Panc1 (cell line): ENCODE measurements around the gene OR7C2. TPM values are rescaled to one million over a fixed set of nuclear protein-coding genes. Genes with fewer than 3 reads are reported as not detected.

Source experiments
- ATAC-seq: fragments of 200-7000 bp; cut with Tn5 transposase; 2 replicates; pipeline ENCODE4 v1.9.1; 2020; ENCODE audit warnings: mild to moderate bottlenecking, moderate library complexity
- Bru-seq: library from RNA; stranded (reverse); fragments of 400-500 nt; gene quantifications from one replicate; lab custom pipeline; 2021; lab: Mats Ljungman, UMichigan
- BruChase-seq, 2 experiments: library from RNA; stranded (reverse); fragments of 400-500 nt; gene quantifications; one replicate each; lab custom pipeline; 2021; lab: Mats Ljungman, UMichigan
- BruUV-seq: library from RNA; stranded (reverse); fragments of 400-500 nt; replicated peaks from 2 replicates; lab custom pipeline; 2021; lab: Mats Ljungman, UMichigan
- CTCF ChIA-PET: fragments of 300-600 bp; sonication (Branson Sonifier 250); formaldehyde crosslinking; loops from one replicate; lab custom pipeline; 2022; ENCODE audit warnings: antibody characterized with exemption; lab: Charles Lee
- POLR2A ChIA-PET: fragments of 300-600 bp; sonication (Branson Sonifier 250); formaldehyde crosslinking; loops from one replicate; lab custom pipeline; 2022; ENCODE audit warnings: antibody characterized with exemption; lab: Charles Lee
- DNase-seq: peaks from one replicate; pipeline ENCODE4 v3.0.0-alpha.2; 2010; ENCODE audit warnings: low read depth, low spot score
- H3K27ac ChIP-seq: 2 replicates; pipeline ENCODE4 v1.5.1; 2011; ENCODE audit warnings: mild to moderate bottlenecking, low read length, inconsistent platforms
- H3K27me3 ChIP-seq: fragments of 200-500 bp; sonication (Bioruptor generic); 2 replicates; pipeline ENCODE4 v1.6.0; 2014; ENCODE audit warnings: low read length, inconsistent platforms; ENCODE audit not compliant: control insufficient read depth, insufficient read depth
- H3K36me3 ChIP-seq: fragments of 200-500 bp; sonication (Bioruptor generic); 2 replicates; pipeline ENCODE4 v1.5.1; 2014; ENCODE audit warnings: inconsistent platforms, mild to moderate bottlenecking, low read length, moderate library complexity; ENCODE audit not compliant: control insufficient read depth, insufficient read depth
- H3K4me1 ChIP-seq: 2 replicates; pipeline ENCODE4 v1.5.1; 2011; ENCODE audit warnings: inconsistent platforms, mild to moderate bottlenecking, low read length, moderate library complexity; ENCODE audit not compliant: control insufficient read depth, insufficient read depth
- H3K4me3 ChIP-seq, 2 experiments: 2 replicates each; pipeline ENCODE4 v1.5.1; 2011 to 2012; ENCODE audit warnings: low read depth in 2 of 2, low read length in 2 of 2, mild to moderate bottlenecking in 2 of 2, inconsistent platforms in 1 of 2, moderate library complexity in 1 of 2
- H3K9me3 ChIP-seq: fragments of 200-500 bp; sonication (Bioruptor generic); 2 replicates; pipeline ENCODE4 v1.5.1; 2014; ENCODE audit warnings: low read depth, mild to moderate bottlenecking, inconsistent platforms, low read length, moderate library complexity; ENCODE audit not compliant: control insufficient read depth, insufficient read depth
- POLR2AphosphoS5 ChIP-seq: IDR thresholded peaks from 2 replicates; pipeline ENCODE4 v1.6.1; 2012; ENCODE audit warnings: mild to moderate bottlenecking, low read depth, low read length, moderate library complexity
- SIN3A ChIP-seq: IDR thresholded peaks from 2 replicates; pipeline ENCODE4 v1.6.1; 2012; ENCODE audit warnings: low read depth, mild to moderate bottlenecking, low read length, moderate library complexity, borderline replicate concordance; ENCODE audit not compliant: insufficient read depth
- TCF7L2 ChIP-seq: IDR thresholded peaks from 2 replicates; pipeline ENCODE4 v1.6.1; 2011; ENCODE audit warnings: mild to moderate bottlenecking, low read depth, low read length, inconsistent platforms
- in situ Hi-C: cut with HindIII; loops from 2 replicates; pipeline ENCODE4 v1.10.0; 2016; ENCODE audit warnings: low sequenced_read_pairs, low pct_unique_long_range_greater_than_20kb
- intact Hi-C: fragments of 100-400 bp; cut with micrococcal nuclease; formaldehyde crosslinking; loops from one replicate; pipeline ENCODE4 v1.10.0; 2022; ENCODE audit not compliant: unreplicated experiment
- long read RNA-seq: library from polyadenylated mRNA; unstranded; transcript quantifications from one replicate; pipeline ENCODE4 v2.0.0, GENCODE V29; 2021; ENCODE audit not compliant: unreplicated experiment
- polyA plus RNA-seq: library from polyadenylated mRNA; unstranded; fragments of >200 nt; gene quantifications from one replicate; pipeline ENCODE4 v1.2.1, GENCODE V29; 2012; ENCODE audit warnings: missing spikeins; ENCODE audit not compliant: insufficient read length
- total RNA-seq: library from RNA; stranded (reverse); gene quantifications from one replicate; pipeline ENCODE4 v1.2.1, GENCODE V29; 2021; ENCODE audit not compliant: unreplicated experiment
- TF ChIP-seq, protein P1 (sequence below), 2 experiments: IDR thresholded peaks; 2 replicates each; pipeline ENCODE4 v1.6.1; 2011 to 2012; ENCODE audit warnings: low read depth in 2 of 2, control low read depth in 1 of 2, low read length in 1 of 2, mild to moderate bottlenecking in 1 of 2, moderate library complexity in 1 of 2; ENCODE audit not compliant: insufficient read depth in 1 of 2
- TF ChIP-seq, protein P2 (sequence below): fragments of 450-650 bp; IDR thresholded peaks from 2 replicates; pipeline ENCODE4 v1.5.1; 2017; ENCODE audit warnings: mild to moderate bottlenecking

OR7C2 gene
- total RNA-seq (not detected), Bru-seq, nascent RNA (not detected), BruChase-seq, experiment 1, labeled RNA remaining after a 2-hour chase (not detected), BruChase-seq, experiment 2, labeled RNA remaining after a 6-hour chase (not detected)
- not detected for polyA plus RNA-seq
- long read RNA-seq: 0 reads

DNA sequence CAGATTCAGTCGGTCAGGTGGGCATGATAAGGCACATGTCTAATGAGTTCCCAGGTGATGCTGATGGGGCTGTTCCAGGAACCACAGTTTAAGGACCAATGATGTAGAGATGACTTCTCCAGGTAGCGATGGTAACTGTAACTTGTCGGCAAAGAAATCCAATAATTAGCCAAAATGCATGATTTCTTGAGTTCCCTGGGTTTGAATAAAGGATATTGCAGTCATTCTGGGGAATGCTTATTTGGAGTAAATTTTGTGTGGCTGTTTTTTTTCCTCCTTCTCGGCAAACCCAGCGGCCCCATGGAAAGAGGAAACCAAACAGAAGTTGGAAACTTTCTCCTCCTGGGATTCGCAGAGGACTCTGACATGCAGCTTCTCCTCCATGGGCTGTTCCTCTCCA is at the start of gene OR7C2:
OR7C2 (plus strand) TSS at position 301 of the 400 bp plus-strand sequence; CDS start at position 301, 0 bp downstream.
- TF ChIP-seq SIN3A: no peak
- no peak for TF ChIP-seq TCF7L2
- TF ChIP-seq, protein P1, sequence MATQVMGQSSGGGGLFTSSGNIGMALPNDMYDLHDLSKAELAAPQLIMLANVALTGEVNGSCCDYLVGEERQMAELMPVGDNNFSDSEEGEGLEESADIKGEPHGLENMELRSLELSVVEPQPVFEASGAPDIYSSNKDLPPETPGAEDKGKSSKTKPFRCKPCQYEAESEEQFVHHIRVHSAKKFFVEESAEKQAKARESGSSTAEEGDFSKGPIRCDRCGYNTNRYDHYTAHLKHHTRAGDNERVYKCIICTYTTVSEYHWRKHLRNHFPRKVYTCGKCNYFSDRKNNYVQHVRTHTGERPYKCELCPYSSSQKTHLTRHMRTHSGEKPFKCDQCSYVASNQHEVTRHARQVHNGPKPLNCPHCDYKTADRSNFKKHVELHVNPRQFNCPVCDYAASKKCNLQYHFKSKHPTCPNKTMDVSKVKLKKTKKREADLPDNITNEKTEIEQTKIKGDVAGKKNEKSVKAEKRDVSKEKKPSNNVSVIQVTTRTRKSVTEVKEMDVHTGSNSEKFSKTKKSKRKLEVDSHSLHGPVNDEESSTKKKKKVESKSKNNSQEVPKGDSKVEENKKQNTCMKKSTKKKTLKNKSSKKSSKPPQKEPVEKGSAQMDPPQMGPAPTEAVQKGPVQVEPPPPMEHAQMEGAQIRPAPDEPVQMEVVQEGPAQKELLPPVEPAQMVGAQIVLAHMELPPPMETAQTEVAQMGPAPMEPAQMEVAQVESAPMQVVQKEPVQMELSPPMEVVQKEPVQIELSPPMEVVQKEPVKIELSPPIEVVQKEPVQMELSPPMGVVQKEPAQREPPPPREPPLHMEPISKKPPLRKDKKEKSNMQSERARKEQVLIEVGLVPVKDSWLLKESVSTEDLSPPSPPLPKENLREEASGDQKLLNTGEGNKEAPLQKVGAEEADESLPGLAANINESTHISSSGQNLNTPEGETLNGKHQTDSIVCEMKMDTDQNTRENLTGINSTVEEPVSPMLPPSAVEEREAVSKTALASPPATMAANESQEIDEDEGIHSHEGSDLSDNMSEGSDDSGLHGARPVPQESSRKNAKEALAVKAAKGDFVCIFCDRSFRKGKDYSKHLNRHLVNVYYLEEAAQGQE (IDR thresholded peaks at IDR 0.05; ENCODE audit: insufficient read depth in 1 of 2, low read depth in 2 of 2, low read length in 1 of 2): no peak
- TF ChIP-seq POLR2AphosphoS5: no peak
- TF ChIP-seq, protein P2, sequence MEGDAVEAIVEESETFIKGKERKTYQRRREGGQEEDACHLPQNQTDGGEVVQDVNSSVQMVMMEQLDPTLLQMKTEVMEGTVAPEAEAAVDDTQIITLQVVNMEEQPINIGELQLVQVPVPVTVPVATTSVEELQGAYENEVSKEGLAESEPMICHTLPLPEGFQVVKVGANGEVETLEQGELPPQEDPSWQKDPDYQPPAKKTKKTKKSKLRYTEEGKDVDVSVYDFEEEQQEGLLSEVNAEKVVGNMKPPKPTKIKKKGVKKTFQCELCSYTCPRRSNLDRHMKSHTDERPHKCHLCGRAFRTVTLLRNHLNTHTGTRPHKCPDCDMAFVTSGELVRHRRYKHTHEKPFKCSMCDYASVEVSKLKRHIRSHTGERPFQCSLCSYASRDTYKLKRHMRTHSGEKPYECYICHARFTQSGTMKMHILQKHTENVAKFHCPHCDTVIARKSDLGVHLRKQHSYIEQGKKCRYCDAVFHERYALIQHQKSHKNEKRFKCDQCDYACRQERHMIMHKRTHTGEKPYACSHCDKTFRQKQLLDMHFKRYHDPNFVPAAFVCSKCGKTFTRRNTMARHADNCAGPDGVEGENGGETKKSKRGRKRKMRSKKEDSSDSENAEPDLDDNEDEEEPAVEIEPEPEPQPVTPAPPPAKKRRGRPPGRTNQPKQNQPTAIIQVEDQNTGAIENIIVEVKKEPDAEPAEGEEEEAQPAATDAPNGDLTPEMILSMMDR: no peak
- no peak for ATAC-seq
- intact Hi-C loops: no loop called here
- no TSS peak for BruUV-seq
- H3K9me3 ChIP-seq: no peaks in the 10 kb centered on the region
- no peak for DNase-seq
- H3K36me3 ChIP-seq: no peaks in the 10 kb centered on the region
- H3K4me1 ChIP-seq: no peaks in the 10 kb centered on the region
- ChIA-PET CTCF (no interaction called here), POLR2A (no interaction called here)
- in situ Hi-C loops: no loop called here
- H3K27ac ChIP-seq: no peak within 1 kb of the TSS
- H3K27me3 ChIP-seq: no peaks in the 10 kb centered on the region
- H3K4me3 ChIP-seq: no peak within 1 kb of the TSS

DNA sequence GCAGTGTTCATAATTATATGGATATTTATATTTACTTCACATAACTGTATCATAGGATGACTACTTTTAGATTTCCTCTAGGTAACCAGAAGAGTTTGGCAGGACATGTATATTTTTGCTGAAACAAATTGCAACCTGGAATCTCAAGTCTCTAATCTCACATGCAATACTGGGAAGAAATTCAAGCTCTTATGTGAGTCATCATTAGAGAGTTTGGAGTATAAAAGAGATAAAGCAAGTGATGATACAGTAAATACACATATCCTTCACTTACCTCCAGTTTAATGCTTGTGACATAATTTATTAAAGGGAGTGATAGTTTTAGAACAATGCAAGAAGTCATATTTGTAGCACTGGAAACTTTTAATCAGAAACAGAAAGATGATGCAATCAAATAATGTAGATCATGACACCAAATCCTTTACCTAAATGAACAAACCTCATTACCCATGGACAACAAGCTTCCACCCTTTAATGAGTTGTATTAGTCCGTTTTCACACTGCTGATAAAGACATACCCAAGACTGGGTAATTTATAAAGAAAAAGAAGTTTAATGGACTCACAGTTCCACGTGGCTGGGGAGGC is 39.5 kb upstream of the OR7C2 start:
- CTCF ChIA-PET: no interaction called here
- no TSS peak for BruUV-seq

More for the DNA sequence above, 39.5 kb upstream of the OR7C2 start:
- H3K4me1 ChIP-seq: no peaks in the 10 kb centered on the region
- no peak for DNase-seq
- in situ Hi-C loops: no loop called here
- H3K27me3 ChIP-seq: no peaks in the 10 kb centered on the region; the same call in 1 of the 2 replicates
- no peaks in the 10 kb centered on the region for H3K9me3 ChIP-seq
- TF ChIP-seq POLR2AphosphoS5 (no peak), SIN3A (no peak), TCF7L2 (no peak)
- TF ChIP-seq, protein P2: no peak
- TF ChIP-seq, protein P1 (IDR thresholded peaks at IDR 0.05; ENCODE audit: insufficient read depth in 1 of 2, low read depth in 2 of 2, low read length in 1 of 2): no peak
- no peak for ATAC-seq
- no peaks in the 10 kb centered on the region for H3K36me3 ChIP-seq
- H3K27ac ChIP-seq: no peak overlapping the region
- POLR2A ChIA-PET: no interaction called here
- intact Hi-C loops: no loop called here
- no peak overlapping the region for H3K4me3 ChIP-seq
